Kidney epithelial cell (primary cell): ENCODE measurements around the gene BRINP3. TPM values are rescaled to one million over a fixed set of nuclear protein-coding genes. Genes with fewer than 3 reads are reported as not detected.

Source experiments
- DNase-seq: peaks from one replicate; pipeline ENCODE4 v3.0.0-alpha.2; 2010; ENCODE audit warnings: low read depth
- H3K27me3 ChIP-seq: 2 replicates; pipeline ENCODE4 v1.6.0; 2011; ENCODE audit warnings: low read length; ENCODE audit not compliant: control insufficient read depth, insufficient read depth
- H3K36me3 ChIP-seq: 2 replicates; pipeline ENCODE4 v1.5.1; 2011; ENCODE audit warnings: low read length; ENCODE audit not compliant: control insufficient read depth, insufficient read depth
- H3K4me3 ChIP-seq: 2 replicates; pipeline ENCODE4 v1.5.1; 2011; ENCODE audit warnings: low read depth, mild to moderate bottlenecking, control low read depth, low read length
- CTCF ChIP-seq: IDR thresholded peaks from 2 replicates; pipeline ENCODE4 v1.5.1; 2011; ENCODE audit warnings: mild to moderate bottlenecking, moderate library complexity, low read length, control low read depth, inconsistent platforms; ENCODE audit not compliant: insufficient read depth, poor library complexity, severe bottlenecking
- total RNA-seq: library from RNA; depleted of rRNA; stranded (reverse); fragments of >200 nt; gene quantifications from 2 replicates; pipeline ENCODE4 v1.2.3, GENCODE V29; 2015

The BRINP3 gene
- total RNA-seq, 1 donor from 2014 or later = 0.04 TPM

DNA sequence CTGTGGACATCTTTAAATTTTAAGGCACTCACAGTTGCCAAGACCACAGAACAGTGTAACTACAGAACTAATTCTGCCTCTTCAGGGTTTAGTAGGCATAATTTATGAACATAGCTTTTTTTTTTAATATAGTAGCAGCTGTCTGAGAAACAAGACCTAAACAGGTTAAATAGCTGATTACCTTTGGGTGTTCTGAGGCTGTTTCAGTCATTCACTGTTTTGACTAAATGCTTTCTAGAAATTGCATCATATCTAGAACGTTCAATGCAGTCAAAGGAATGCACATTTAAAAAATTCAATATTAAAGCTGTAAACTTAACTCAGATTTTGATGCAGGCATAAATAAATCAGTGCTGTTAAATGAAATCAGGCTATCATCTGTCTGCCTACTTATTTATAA is 101.6 kb downstream of the BRINP3 start:
- no peak for DNase-seq
- no peaks in the 10 kb centered on the region for H3K36me3 ChIP-seq
- H3K4me3 ChIP-seq = no peak overlapping the region
- no peak for TF ChIP-seq CTCF
- H3K27me3 ChIP-seq = no peaks in the 10 kb centered on the region

DNA sequence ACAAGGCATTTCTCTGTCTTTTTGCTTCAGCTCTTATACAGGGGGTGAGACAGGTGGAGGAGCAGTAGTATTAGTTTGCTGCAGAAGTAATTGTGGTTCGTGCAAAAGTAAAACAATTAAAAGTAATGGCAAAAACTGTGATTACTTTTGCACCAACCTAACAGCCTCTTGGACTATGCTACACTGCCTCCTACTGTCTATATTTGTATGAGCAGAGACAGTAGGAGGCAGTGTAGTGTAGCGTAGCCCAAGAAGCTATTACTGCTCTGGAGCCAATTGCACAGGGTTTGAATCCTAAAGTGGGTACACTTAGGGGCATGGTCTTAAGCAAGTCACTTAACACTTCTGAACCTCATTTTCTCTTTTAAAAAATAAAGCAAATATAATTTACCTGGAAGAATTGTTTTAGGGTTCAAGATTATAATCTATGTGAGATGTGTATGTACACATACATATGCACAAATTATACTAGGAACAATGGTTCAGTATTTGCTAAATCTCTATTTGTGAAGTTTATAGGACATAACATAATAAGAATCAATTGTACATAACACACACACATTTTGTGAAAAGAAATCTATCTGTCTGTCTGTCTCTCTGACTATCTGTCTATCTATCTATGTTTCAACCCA is 103.8 kb downstream of the BRINP3 start:
- H3K4me3 ChIP-seq = no peak overlapping the region
- H3K36me3 ChIP-seq = no peaks in the 10 kb centered on the region
- peak; percentile 64 for TF ChIP-seq CTCF
- no peaks in the 10 kb centered on the region for H3K27me3 ChIP-seq
- DNase-seq = no peak

- Histone ChIP-seq H3K27me3 (no peaks in the 10 kb centered on the region), H3K36me3 (no peaks in the 10 kb centered on the region), H3K4me3 (no peak overlapping the region)
- no peak for DNase-seq
- no peak for TF ChIP-seq CTCF
These were observed 110.5 kb downstream of the BRINP3 start for GRCh38 chr1:190367200-190367599.

- no peak overlapping the region for H3K4me3 ChIP-seq
- no peaks in the 10 kb centered on the region for H3K36me3 ChIP-seq
- no peaks in the 10 kb centered on the region for H3K27me3 ChIP-seq
- TF ChIP-seq CTCF = no peak
- no peak for DNase-seq
These were observed 112.4 kb downstream of the BRINP3 start for GRCh38 chr1:190365283-190365682.

GRCh38 chr1:190353538-190354101 is 124.0 kb downstream of the BRINP3 start:
- H3K27me3 ChIP-seq = no peaks in the 10 kb centered on the region
- DNase-seq = no peak
- TF ChIP-seq CTCF = no peak

GRCh38 chr1:190344454-190344853 is 133.2 kb downstream of the BRINP3 start:
- TF ChIP-seq CTCF = no peak
- no peaks in the 10 kb centered on the region for H3K36me3 ChIP-seq
- no peak for DNase-seq

More at GRCh38 chr1:190353538-190354101, 124.0 kb downstream of the BRINP3 start:
- H3K36me3 ChIP-seq = no peaks in the 10 kb centered on the region
- H3K4me3 ChIP-seq = no peak overlapping the region

More at GRCh38 chr1:190344454-190344853, 133.2 kb downstream of the BRINP3 start:
- H3K4me3 ChIP-seq = no peak overlapping the region
- H3K27me3 ChIP-seq = no peaks in the 10 kb centered on the region
